Hematopoietic multipotent progenitor cell treated with erythropoietin and hydrocortisone succinate and interleukin-3 and kit ligand, for 8 days (in vitro differentiated cells): Measurements from ENCODE around the gene NARS2.
"Not testable (repeated sequence)": the region's sequence is repeated elsewhere in the genome, so short reads cannot be mapped to it uniquely, and the experiment has no call there.

Experiments used
- DNase-seq: peaks from one replicate; pipeline ENCODE4 v3.0.0-alpha.2; 2015

The NARS2 gene, protein sequence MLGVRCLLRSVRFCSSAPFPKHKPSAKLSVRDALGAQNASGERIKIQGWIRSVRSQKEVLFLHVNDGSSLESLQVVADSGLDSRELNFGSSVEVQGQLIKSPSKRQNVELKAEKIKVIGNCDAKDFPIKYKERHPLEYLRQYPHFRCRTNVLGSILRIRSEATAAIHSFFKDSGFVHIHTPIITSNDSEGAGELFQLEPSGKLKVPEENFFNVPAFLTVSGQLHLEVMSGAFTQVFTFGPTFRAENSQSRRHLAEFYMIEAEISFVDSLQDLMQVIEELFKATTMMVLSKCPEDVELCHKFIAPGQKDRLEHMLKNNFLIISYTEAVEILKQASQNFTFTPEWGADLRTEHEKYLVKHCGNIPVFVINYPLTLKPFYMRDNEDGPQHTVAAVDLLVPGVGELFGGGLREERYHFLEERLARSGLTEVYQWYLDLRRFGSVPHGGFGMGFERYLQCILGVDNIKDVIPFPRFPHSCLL

DNA sequence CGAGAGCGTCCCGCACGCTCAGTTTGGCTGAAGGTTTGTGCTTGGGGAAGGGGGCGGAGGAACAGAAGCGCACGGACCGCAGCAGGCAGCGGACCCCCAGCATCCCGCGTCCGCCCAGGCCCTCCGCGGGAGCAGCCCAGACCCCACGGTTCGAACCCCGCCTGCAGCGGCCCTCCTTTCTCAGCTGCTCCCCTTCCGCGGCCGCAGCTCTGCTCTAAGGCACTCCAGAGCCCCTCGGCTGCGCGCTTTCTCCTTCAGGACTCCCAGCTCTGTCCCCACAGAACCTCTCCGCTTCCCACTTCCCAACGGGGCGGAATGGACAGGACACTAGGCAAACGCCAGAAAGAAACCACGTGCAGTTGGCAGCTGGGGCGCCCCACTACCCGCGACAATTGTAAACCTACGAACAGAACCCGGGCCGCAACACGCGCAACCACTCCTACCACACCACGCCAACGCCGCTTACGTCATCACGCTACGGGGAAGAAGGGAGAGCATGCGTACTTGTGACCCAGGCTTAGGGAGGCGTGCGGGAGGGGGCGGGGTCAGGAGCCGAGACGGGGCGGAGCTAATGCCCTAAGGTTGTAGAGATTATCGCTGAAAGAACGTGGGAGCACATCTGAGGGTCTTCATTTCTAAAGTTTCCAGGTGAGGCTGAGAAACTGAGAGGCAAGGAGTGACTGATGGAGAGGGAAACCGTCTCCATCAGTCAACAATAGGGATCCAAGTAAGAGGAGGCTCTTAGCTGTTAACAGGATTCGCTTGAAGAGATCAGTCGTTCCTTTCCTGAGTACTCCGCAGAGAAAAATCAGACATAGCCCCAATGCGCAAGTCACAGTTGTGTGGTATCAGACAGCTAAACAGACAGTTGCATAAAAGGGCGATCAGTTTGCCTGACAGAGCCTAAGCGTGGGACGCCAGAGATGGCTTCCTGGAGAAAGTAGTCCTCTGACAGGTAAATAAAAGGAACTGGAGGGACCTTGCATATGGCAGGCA lies at the start of gene NARS2:
Gene NARS2 (minus strand): TSS at position 479 of the 996 bp plus-strand sequence. CDS start 376 bp downstream, at position 103.
- DNase-seq: peak; percentile 98

DNA sequence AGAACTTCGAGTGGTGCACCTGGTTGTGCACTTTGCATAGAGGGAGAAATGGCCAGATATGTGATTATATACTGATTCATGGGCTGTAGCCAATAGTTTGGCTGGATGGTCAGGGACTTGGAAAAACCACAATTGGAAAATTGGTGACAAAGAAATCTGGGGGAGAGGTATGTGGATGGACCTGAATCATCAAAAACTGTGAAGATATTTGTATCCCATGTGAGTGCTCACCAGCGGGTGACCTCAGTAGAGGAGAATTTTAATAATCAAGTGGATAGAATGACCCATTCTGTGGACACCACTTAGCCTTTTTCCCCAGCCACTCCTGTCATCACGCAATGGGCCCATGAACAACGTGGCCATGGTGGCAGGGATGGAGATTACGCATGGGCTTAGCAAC lies 48.0 kb upstream of the NARS2 start:
- DNase-seq: no peak

DNA sequence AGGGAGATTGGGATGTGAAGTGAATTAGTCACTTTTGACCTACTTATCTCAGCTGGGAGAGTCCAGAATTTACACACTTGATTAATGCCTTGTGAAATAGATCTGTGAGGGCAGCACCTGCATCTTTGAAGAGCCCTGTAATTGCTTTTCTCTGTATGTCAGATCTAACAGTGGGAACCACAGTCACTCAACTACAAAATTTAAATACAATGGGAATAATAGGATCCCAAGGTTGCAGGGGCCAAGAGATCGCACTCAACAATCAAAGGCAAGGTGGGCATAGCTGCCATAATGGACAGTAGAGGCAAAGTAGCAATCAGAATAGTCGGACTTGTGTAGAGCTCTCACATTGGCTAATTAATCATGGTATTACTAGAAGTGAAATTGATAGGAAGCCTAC lies 45.5 kb upstream of the NARS2 start:
- no peak for DNase-seq

DNA sequence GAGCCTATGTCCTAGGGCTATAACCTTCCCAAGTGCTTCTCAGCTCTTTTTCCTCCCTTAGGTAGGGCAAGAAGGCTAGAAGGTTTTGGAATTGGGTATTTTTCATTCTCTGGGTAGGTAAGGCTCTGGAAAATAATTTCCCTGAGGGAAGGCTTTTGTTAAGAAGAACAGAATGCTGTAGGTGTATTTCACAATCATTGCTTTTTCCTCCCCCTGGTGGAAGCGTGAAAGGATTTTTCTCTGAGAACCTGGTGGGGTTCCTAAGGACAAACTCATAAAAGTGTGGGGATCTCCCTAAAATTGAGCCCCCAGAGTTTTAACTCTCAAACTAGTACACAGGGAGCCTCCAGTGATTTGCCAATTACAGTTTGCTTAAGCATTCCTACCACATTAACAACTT lies 41.1 kb upstream of the NARS2 start:
- no peak for DNase-seq

DNA sequence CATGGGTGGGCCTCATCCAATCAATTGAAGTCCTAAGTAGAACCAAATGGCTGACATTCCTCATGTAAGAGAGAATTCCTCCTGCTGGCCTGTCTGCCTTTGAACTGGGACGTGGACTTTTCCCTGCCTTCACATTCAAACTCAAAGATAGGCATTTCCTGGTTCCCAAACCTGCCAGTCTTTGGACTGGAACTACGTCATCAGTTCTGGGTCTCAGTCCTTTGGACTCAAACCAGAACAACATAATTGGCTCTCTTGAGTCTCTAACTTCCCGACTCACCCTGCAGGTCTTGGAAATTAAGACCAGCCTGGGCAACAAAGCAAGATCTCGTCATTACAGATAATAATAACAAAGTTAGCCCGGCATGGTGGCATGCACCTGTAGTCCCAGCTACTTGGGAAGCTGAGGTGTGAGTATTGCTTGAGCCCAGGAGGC lies 38.7 kb upstream of the NARS2 start:
- no peak for DNase-seq

DNA sequence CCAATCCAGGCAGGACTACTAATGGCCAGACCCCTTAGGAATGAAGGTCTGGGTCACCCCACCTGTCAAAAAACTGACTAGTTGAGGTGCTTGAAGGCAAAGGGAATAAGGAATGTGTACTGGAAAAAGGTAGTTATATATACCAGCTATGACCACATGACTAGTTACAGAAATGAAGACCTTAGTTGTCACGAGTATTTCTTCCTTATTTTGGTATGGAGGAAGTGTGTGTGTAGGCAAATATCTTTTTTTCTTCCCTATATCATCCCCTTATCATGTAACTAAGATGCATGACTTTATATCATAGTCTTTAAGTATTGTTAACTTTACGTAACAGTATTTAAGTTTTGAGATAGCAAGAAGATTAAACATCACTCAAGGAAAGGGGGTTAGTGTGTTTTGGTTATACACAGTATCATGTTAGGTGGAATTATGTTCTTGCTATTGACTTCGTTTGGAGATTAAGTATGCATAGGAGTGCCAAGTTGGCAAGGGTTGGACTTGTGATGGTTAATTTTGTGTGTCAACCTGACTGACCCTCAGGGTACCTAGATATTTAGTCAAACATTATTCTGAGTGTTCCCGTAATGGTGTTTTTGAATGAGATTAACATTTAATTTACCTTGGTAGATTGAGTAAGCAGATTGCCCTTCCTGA lies 38.2 kb upstream of the NARS2 start:
- DNase-seq: no peak

DNA sequence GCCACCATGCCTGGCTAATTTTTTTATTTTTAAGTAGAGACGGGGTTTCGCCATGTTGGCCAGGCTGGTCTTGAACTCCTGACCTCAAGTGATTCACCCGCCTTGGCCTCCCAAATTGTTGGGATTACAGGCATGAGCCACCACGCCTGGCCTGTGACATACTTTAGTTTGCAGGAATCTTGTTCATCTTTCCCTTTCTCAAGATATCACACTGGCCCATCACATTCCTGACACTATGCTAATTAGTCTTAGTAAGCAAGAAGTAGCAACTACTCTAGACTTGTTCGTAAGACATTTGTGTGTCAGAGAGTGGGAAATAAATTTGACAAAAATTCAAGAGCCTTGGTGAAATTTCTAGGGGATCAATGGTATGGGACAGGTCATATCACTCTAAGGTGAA lies 34.7 kb upstream of the NARS2 start:
- DNase-seq: not testable (repeated sequence)

DNA sequence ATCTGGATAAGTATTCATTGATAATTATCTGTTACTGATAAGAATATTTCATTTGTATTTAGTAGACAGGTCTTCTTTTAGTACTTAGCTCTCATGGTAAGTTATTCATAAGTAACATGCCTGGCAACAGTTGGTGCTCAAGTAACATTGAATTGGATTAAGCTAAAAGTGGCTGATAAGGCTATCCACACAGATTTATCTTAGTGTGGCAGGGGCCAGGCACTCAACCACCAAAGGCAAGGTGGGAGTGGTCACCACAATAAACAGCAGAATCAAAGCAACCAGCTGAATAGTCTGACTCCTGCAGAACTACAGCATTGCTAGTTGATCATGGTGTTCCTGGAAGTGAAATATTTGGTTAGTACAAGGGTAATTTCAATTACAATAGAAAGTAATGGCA lies 33.0 kb upstream of the NARS2 start:
- peak; percentile 71 for DNase-seq

DNA sequence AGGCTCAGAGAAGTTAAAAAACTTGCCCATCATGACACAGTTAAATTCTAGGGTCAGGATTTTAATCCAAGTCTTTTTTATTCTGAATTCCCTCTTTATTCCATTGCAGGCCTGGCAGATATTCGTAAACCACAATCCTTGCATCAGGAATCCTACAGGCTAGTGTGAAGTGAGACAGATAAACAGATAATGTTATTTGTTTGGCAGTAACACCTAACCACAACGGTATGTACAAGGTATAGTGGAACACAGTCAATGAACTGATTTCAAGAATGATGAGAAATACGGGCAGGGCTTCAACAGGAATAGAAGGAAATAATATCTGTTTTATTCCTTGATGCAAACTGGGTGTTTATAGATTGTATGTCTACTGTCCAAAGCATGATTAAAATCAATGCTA lies 32.0 kb upstream of the NARS2 start:
- DNase-seq: no peak

DNA sequence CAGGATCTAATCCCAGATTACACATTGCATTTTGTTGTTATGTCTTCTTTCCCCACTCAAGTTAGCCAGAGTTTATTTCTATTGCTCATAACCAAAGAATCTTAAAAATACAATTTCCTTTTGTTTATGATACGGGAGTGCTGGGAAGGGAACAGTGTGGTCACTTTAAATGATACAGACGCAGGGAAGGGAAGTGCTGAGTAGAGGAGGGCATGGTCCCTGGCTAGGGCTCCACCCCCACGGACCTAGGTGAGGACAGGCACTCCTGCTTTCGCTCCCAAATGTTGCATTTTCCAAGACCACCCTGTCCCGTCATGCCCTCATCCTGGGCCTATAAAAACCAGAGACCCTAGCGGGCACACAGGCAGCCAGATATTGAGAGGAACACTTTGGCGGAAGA lies 30.6 kb upstream of the NARS2 start:
- DNase-seq: no peak

DNA sequence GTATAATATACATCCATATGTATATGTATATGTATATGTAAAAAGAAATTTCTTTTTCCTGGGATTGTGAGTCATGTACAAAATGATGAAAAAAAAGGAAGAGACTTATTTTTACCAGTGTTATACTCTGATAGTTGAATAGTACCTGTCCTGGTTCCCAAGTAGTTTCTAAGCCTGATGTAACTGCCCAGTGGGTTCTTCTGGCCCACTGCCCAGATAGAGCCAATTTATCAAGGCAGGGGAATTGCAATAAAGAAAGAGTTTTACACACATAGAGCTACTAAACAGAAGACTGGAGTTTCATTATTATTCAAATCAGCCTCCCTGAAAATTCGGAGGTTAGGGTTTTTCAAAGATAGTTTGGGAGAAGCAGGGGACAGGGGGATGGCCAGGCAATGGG lies 29.1 kb upstream of the NARS2 start:
- no peak for DNase-seq

DNA sequence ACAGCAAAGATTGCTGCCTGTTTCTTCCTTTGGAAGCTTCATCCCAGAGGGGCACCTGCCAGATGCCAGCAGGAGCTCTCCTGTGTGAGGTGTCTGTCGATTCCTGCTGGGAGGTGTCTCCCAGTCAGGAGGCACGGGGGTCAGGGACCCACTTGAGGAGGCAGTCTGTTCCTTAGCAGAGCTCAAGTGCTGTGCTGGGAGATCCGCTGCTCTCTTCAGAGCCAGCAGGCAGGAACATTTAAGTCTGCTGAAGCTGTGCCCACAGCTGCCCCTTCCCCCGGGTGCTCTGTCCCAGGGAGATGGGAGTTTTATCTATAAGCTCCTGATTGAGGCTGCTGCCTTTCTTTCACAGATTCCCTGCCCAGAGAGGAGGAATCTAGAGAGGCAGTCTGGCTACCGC lies 28.1 kb upstream of the NARS2 start:
- DNase-seq: not testable (repeated sequence)

DNA sequence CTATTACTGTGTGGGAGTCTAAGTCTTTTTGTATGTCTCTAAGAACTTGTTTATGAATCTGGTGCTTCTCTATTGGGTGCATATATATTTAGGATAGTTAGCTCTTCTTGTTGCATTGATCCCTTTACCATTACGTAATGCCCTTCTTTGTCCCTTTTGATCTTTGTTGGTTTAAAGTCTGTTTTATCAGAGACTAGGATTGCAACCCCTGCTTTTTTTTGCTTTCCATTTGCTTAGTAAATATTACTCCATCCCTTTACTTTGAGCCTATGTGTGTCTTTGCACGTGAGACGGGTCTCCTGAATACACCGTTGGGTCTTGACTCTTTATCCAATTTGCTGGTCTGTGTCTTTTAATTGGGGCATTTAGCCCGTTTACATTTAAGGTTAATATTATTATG lies 26.4 kb upstream of the NARS2 start:
- not testable (repeated sequence) for DNase-seq

DNA sequence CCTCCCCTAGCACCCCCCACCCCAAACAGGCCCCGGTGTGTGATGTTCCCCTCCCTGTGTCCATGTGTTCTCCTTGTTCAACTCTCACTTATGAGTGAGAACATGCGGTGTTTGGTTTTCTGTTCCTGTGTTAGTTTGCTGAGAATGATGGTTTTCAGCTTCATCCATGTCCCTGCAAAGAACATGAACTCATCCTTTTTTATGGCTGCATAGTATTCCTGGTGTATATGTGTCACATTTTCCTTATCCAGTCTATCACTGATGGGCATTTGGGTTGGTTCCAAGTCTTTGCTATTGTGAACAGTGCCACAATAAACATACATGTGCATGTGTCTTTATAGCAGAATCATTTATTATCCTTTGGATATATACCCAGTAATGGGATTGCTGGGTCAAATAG lies 22.9 kb upstream of the NARS2 start:
- not testable (repeated sequence) for DNase-seq

DNA sequence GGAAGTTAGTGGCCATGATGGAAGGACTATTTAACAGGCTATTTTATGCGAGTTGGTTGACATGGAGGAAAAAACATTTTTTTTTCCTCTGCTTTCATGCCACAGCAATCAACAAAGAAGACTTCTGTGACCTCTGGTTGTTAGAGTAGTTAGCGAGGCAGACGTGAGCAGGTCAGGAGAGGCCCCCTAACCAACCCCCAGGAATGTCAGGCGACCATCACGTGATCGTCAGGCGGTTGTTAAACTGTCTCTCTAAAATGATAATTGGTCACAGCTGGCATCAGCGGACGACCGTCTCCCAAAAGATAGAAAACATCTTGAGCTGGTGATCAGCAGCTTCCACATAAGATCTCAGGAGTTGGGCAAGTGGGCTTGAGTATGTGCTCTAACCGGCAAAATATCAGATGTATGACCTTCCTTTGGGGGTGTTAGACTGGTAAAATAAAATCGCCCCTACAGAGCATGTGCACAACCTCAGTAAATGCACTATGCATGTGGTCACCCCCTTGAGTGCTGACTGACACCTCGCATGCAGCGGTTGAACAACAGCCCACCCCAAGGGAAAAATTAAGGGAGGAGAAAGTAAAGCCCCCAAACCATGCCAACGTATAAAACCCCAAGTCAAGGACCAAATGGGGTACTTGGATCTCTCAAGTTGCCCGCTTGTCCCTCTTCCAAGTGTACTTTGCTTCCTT lies 20.9 kb upstream of the NARS2 start:
- DNase-seq: no peak

DNA sequence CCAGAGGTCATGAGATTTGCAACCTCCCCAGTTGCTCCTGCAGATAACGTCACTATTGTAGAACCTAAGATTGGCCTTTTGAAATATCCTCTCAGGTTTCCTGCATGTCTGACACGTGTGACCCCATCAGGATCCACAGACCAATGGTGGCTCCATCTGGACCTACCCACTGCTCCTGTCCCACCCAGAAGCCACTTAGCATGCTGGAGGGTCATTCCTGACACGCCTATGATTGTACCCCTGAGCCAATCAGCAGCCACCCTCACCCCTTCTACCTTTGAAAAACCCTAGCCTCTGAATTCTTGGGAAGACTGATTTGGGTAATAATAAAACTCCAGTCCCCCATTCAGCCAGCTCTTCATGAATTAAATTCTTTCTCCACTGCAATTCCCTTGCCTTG lies 20.1 kb upstream of the NARS2 start:
- DNase-seq: no peak

DNA sequence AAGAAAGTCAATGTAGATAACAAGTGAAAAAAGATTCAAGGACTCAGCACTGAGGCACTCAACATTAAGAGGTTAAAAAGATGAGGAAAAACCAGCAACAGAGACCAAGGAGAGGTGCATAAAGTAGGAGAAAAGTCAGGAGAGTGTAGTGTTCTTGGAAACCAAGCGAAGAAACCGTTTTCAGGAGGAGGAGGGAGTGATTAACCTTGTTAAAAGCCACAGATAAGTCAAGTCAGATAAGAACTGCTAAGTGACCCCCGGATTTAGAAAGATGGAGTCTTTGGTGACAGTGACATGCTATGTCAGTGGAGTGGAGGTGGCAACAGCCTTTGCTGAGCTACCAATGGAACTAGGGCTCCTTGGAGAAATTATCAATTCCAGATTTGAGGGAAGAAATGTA lies 13.9 kb upstream of the NARS2 start:
- no peak for DNase-seq

DNA sequence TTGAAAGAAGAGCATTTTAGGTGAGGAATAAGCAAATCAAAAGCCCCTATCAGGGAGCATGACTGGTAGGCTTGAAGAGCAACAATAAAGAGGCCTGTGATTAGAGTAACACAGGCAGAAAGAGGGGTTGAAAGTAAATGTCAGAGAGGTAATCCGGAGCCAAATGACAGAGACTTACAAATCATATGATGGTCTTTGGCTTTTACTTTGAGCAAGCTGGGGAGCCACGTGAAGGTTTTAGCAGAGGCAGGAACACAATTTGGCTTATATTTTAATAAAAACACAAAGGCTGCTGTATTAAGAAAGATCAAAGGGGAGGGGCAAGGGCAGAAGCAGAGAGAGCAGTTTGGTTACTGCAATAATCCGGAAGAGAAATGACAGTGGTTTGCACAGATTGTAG lies 12.8 kb upstream of the NARS2 start:
- no peak for DNase-seq

DNA sequence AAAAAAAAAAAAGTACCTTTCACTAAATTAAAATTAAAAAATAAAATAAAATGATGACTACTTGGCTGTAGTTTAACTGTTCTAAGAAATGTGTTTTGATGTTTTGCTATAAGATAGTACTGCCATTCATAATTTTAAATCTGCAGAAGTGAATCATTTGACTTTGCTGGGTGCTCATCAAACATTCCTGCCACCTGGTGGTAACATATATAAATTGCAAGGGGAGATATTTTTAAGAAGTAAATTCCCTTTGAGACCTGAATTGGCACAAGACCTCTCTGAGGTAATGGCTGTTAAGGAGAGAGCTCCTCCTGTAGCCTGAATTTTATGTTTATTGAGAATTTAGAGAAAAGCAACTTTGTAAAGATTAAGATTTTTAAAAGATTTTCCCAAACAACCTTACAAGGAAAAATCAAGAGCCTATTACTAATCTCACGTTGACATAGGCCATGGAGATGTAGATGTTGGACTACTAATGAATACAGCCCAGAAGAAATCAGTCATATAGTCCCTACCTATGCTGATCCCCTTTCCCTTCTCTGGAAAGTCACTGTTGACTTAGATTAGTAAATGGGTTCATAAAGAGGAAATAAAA lies 11.9 kb upstream of the NARS2 start:
- peak; percentile 55 for DNase-seq

DNA sequence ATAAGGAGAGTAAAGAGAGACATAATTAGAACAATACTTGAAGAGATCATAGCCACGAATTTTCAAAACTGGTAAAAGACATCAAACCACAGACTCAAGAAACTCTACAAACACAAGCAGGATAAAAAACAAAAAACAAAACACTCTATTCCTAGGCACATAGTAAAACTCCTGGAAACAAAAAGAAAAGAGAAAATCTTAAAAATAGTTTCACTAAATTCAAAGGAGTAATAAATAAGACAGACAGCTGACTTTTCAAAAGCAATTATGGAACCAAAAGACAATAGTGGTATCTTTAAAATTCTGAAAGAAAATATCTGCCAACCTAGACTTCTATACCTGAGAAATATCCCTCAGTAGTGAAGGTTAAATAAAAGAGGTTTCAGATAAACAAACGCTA lies 9.2 kb upstream of the NARS2 start:
- DNase-seq: no peak

DNA sequence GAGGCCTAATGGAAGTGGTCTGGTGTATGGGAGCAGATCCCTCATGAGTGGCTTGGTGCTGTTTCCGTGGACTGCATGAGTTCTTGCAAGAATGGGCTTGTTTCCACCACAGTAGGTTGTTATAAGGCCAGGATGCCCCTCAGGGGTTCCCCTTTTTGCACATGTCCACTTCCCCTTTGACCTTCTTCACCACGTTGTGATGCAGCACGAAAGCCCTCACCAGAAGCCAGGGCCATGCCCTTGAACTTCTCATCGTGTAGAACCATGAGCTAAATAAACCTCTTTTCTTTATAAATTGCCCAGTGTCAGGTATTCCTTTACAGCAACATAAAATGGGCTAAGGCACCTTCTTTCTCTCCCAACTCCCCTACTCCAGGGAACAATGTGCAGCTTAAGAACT lies 2.8 kb upstream of the NARS2 start:
- no peak for DNase-seq

DNA sequence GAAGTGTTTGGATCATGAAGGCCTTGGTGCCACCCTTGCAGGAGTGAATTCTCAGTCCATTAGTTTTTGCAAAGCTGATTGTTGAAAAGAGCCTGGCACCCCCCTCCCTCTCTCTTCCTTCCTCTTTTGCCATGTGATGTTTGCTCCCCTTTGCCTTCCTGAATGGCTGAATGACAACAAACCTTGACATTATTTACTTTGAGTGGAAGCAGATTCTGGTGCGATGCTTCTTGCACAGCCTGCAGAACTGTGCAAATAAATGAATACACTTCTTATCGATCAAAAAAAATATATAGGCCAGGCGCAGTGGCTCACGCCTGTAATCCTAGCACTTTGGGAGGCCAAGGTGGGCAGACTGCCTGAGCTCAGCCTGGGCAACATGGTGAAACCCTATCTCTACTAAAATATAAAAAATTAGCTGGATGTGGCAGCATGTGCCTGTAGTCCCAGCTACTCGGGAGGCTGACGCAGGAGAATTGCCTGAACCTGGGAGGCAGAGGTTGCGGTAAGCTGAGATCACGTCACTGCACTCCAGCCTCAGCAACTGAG lies 2.0 kb upstream of the NARS2 start:
- no peak for DNase-seq
